ENCODE results near the gene IRAK2. TPM values are rescaled to one million over a fixed set of nuclear protein-coding genes. Genes with fewer than 3 reads are reported as not detected.
"Not testable (repeated sequence)": the region's sequence is repeated elsewhere in the genome, so short reads cannot be mapped to it uniquely, and the experiment has no call there.

The IRAK2 gene
- total and polyA plus RNA-seq, 9 donors, result 0.44 to 0.93 (median 0.57) TPM

- Histone ChIP-seq H3K27ac (ENCODE audit: low read length) (no peak overlapping the region), H3K27me3 (ENCODE audit: control insufficient read depth, insufficient read depth, low read length) (no peaks in the 10 kb centered on the region), H3K9me3 (replicated peaks; ENCODE audit: control insufficient read depth, low read depth, low read length) (no peaks in the 10 kb centered on the region), H3K4me3 (ENCODE audit: low read length) (no peak overlapping the region), H3K4me1 (ENCODE audit: control insufficient read depth, insufficient read depth, low read length) (no peaks in the 10 kb centered on the region), H3K36me3 (ENCODE audit: control insufficient read depth, insufficient read depth, low read length) (peaks cover 47% of the 10 kb centered on the region)
- no peak for DNase-seq
- WGBS (ENCODE audit: insufficient coverage), result 81% methylated on average over 5 of the region's 5 CpGs
Measured at GRCh38 chr3:10268930-10269329, 104.2 kb downstream of the IRAK2 start.

DNA sequence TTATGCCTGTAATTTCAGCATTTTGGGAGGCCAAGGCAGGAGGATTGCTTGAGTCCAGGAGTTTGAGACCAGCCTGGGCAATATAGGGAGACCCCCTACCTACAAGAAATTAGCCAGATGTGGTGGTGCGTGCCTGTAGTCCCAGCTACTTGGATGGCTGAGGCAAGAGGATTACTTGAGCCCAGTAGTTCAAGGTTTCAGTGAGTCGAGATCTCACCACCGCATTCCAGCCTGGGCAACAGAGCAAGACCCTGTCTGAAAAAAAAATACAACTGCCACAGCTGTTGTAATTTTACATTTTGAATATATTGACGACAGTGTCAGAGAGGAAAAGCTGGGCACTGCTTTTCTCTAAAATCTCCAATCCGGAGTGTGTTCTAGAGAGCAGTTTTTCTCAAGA lies 104.7 kb downstream of the IRAK2 start:
- H3K9me3 ChIP-seq (replicated peaks; ENCODE audit: control insufficient read depth, low read depth, low read length), result no peaks in the 10 kb centered on the region
- H3K27me3 ChIP-seq (ENCODE audit: control insufficient read depth, insufficient read depth, low read length), result no peaks in the 10 kb centered on the region
- no peak overlapping the region for H3K4me3 ChIP-seq (ENCODE audit: low read length)
- H3K27ac ChIP-seq (ENCODE audit: low read length), result no peak overlapping the region
- peaks cover 44% of the 10 kb centered on the region for H3K36me3 ChIP-seq (ENCODE audit: control insufficient read depth, insufficient read depth, low read length)
- no peaks in the 10 kb centered on the region for H3K4me1 ChIP-seq (ENCODE audit: control insufficient read depth, insufficient read depth, low read length)
- WGBS (ENCODE audit: insufficient coverage), result no CpG with 5 or more reads among the region's 5 CpGs
- DNase-seq, result no peak

DNA sequence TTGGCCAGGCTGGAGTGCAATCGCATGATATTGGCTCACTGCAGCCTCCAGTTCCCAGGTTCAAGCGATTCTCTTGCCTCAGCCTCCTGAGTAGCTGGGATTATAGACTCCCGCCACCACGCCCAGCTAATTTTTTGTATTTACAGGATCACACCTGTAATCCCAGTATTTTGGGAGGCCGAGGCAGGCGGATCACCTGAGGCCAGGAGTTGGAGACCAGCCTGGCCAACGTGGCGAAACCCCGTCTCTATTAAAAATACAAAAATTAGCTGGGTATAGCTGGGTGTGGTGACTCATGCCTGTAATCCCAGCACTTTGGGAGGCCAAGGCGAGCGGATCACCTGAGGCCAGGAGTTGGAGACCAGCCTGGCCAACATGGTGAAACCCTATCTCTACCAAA lies 107.8 kb downstream of the IRAK2 start:
- not testable (repeated sequence) for H3K27me3 ChIP-seq (ENCODE audit: control insufficient read depth, insufficient read depth, low read length); DNase-seq; H3K9me3 ChIP-seq (replicated peaks; ENCODE audit: control insufficient read depth, low read depth, low read length); H3K4me3 ChIP-seq (ENCODE audit: low read length); H3K4me1 ChIP-seq (ENCODE audit: control insufficient read depth, insufficient read depth, low read length); H3K27ac ChIP-seq (ENCODE audit: low read length)
- H3K36me3 ChIP-seq (ENCODE audit: control insufficient read depth, insufficient read depth, low read length), result peaks cover 53% of the 10 kb centered on the region
- WGBS (ENCODE audit: insufficient coverage), result 100% methylated on average over 5 of the region's 11 CpGs

GRCh38 chr3:10272977-10273376 lies 108.3 kb downstream of the IRAK2 start:
- WGBS (ENCODE audit: insufficient coverage), result 92% methylated on average over 2 of the region's 2 CpGs
- Histone ChIP-seq H3K36me3 (ENCODE audit: control insufficient read depth, insufficient read depth, low read length) (peaks cover 56% of the 10 kb centered on the region), H3K27me3 (ENCODE audit: control insufficient read depth, insufficient read depth, low read length) (no peaks in the 10 kb centered on the region), H3K4me1 (ENCODE audit: control insufficient read depth, insufficient read depth, low read length) (no peaks in the 10 kb centered on the region), H3K9me3 (replicated peaks; ENCODE audit: control insufficient read depth, low read depth, low read length) (no peaks in the 10 kb centered on the region), H3K27ac (ENCODE audit: low read length) (no peak overlapping the region), H3K4me3 (ENCODE audit: low read length) (no peak overlapping the region)
- no peak for DNase-seq

DNA sequence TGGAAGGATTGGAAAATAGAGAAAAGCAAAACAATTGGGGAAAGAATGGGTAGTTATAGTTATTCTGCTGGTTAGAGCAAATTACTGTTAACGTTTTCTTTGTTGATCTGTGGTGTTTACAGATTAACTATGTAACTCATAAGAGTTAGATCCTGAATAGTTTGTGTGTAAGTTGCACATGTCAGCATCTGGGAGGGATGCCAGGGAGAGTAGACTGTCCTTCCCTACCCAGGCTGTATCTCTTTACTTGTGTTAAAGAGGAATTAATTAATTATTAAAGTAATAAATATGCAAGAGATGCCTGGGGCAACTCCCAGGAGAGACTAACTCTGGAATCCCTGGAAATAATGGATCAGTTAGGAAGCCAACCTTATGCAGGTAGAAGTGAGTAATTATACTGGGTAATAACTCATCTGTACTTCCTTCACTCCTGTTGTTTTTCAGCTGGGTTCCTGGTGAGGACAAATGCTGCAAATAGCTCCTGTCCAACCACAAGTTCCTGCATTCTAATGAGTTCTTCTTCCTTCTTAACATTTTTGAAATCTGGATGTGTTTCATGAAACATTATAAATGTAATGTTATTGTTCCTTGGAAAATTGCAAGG lies 109.1 kb downstream of the IRAK2 start:
- Histone ChIP-seq H3K4me1 (ENCODE audit: control insufficient read depth, insufficient read depth, low read length) (no peaks in the 10 kb centered on the region), H3K9me3 (replicated peaks; ENCODE audit: control insufficient read depth, low read depth, low read length) (no peaks in the 10 kb centered on the region), H3K27me3 (ENCODE audit: control insufficient read depth, insufficient read depth, low read length) (no peaks in the 10 kb centered on the region), H3K4me3 (ENCODE audit: low read length) (no peak overlapping the region), H3K27ac (ENCODE audit: low read length) (no peak overlapping the region), H3K36me3 (ENCODE audit: control insufficient read depth, insufficient read depth, low read length) (peaks cover 60% of the 10 kb centered on the region)
- 71% methylated on average over 1 of the region's 1 CpG for WGBS (ENCODE audit: insufficient coverage)
- DNase-seq, result no peak

GRCh38 chr3:10274601-10275000 lies 109.9 kb downstream of the IRAK2 start:
- Histone ChIP-seq H3K4me3 (ENCODE audit: low read length) (no peak overlapping the region), H3K27ac (ENCODE audit: low read length) (no peak overlapping the region), H3K9me3 (replicated peaks; ENCODE audit: control insufficient read depth, low read depth, low read length) (no peaks in the 10 kb centered on the region), H3K36me3 (ENCODE audit: control insufficient read depth, insufficient read depth, low read length) (peaks cover 61% of the 10 kb centered on the region), H3K4me1 (ENCODE audit: control insufficient read depth, insufficient read depth, low read length) (no peaks in the 10 kb centered on the region), H3K27me3 (ENCODE audit: control insufficient read depth, insufficient read depth, low read length) (no peaks in the 10 kb centered on the region)
- WGBS (ENCODE audit: insufficient coverage), result 88% methylated on average over 1 of the region's 1 CpG
- no peak for DNase-seq

GRCh38 chr3:10277115-10277625 lies 112.5 kb downstream of the IRAK2 start:
- Histone ChIP-seq H3K9me3 (replicated peaks; ENCODE audit: control insufficient read depth, low read depth, low read length) (no peaks in the 10 kb centered on the region), H3K36me3 (ENCODE audit: control insufficient read depth, insufficient read depth, low read length) (peaks cover 57% of the 10 kb centered on the region), H3K4me1 (ENCODE audit: control insufficient read depth, insufficient read depth, low read length) (no peaks in the 10 kb centered on the region), H3K27ac (ENCODE audit: low read length) (no peak overlapping the region), H3K27me3 (ENCODE audit: control insufficient read depth, insufficient read depth, low read length) (no peaks in the 10 kb centered on the region), H3K4me3 (ENCODE audit: low read length) (no peak overlapping the region)
- DNase-seq, result no peak
- 76% methylated on average over 3 of the region's 3 CpGs for WGBS (ENCODE audit: insufficient coverage)

GRCh38 chr3:10278501-10278900 lies 113.8 kb downstream of the IRAK2 start:
- no peaks in the 10 kb centered on the region for H3K4me1 ChIP-seq (ENCODE audit: control insufficient read depth, insufficient read depth, low read length)
- H3K36me3 ChIP-seq (ENCODE audit: control insufficient read depth, insufficient read depth, low read length), result peaks cover 55% of the 10 kb centered on the region
- DNase-seq, result no peak
- WGBS (ENCODE audit: insufficient coverage), result no CpG with 5 or more reads among the region's 1 CpG
- H3K4me3 ChIP-seq (ENCODE audit: low read length), result no peak overlapping the region
- H3K27ac ChIP-seq (ENCODE audit: low read length), result no peak overlapping the region
- H3K27me3 ChIP-seq (ENCODE audit: control insufficient read depth, insufficient read depth, low read length), result no peaks in the 10 kb centered on the region
- no peaks in the 10 kb centered on the region for H3K9me3 ChIP-seq (replicated peaks; ENCODE audit: control insufficient read depth, low read depth, low read length)

- no peak for DNase-seq
- no peak overlapping the region for H3K27ac ChIP-seq (ENCODE audit: low read length)
- H3K27me3 ChIP-seq (ENCODE audit: control insufficient read depth, insufficient read depth, low read length), result no peaks in the 10 kb centered on the region
- H3K4me3 ChIP-seq (ENCODE audit: low read length), result no peak overlapping the region
- 88% methylated on average over 8 of the region's 13 CpGs for WGBS (ENCODE audit: insufficient coverage)
- no peaks in the 10 kb centered on the region for H3K4me1 ChIP-seq (ENCODE audit: control insufficient read depth, insufficient read depth, low read length)
- H3K36me3 ChIP-seq (ENCODE audit: control insufficient read depth, insufficient read depth, low read length), result peaks cover 66% of the 10 kb centered on the region
- H3K9me3 ChIP-seq (replicated peaks; ENCODE audit: control insufficient read depth, low read depth, low read length), result no peaks in the 10 kb centered on the region
Measured at GRCh38 chr3:10279384-10280176, 114.9 kb downstream of the IRAK2 start.

- Histone ChIP-seq H3K4me1 (ENCODE audit: control insufficient read depth, insufficient read depth, low read length) (no peaks in the 10 kb centered on the region), H3K9me3 (replicated peaks; ENCODE audit: control insufficient read depth, low read depth, low read length) (no peaks in the 10 kb centered on the region), H3K36me3 (ENCODE audit: control insufficient read depth, insufficient read depth, low read length) (peaks cover 66% of the 10 kb centered on the region), H3K27ac (ENCODE audit: low read length) (no peak overlapping the region), H3K4me3 (ENCODE audit: low read length) (no peak overlapping the region), H3K27me3 (ENCODE audit: control insufficient read depth, insufficient read depth, low read length) (no peaks in the 10 kb centered on the region)
- DNase-seq, result no peak
- 83% methylated on average over 2 of the region's 5 CpGs for WGBS (ENCODE audit: insufficient coverage)
Measured at GRCh38 chr3:10280177-10280529, 115.4 kb downstream of the IRAK2 start.
